Glutamatergic neuron (in vitro differentiated cells): ENCODE results near the gene AGAP3. TPM values are rescaled to one million over a fixed set of nuclear protein-coding genes. Genes with fewer than 3 reads are reported as not detected.

Experiments
- DNase-seq: peaks from one replicate; pipeline ENCODE4 v3.0.0; 2022
- H3K27ac Mint-ChIP-seq: one replicate; pipeline ENCODE4 v1.8.0; 2020; ENCODE audit warnings: mild to moderate bottlenecking, mixed read lengths, inconsistent platforms; ENCODE audit not compliant: unreplicated experiment
- H3K27me3 Mint-ChIP-seq: one replicate; pipeline ENCODE4 v1.8.0; 2020; ENCODE audit warnings: mild to moderate bottlenecking, moderate library complexity, mixed read lengths, inconsistent platforms; ENCODE audit not compliant: unreplicated experiment
- H3K36me3 Mint-ChIP-seq: one replicate; pipeline ENCODE4 v1.8.0; 2020; ENCODE audit warnings: mild to moderate bottlenecking, mixed read lengths, inconsistent platforms; ENCODE audit not compliant: unreplicated experiment
- H3K4me1 Mint-ChIP-seq: one replicate; pipeline ENCODE4 v1.8.0; 2020; ENCODE audit warnings: mild to moderate bottlenecking, low read depth, mixed read lengths, inconsistent platforms; ENCODE audit not compliant: unreplicated experiment
- H3K4me3 Mint-ChIP-seq: one replicate; pipeline ENCODE4 v1.8.0; 2020; ENCODE audit warnings: mild to moderate bottlenecking, mixed read lengths, inconsistent platforms; ENCODE audit not compliant: unreplicated experiment
- H3K9me3 Mint-ChIP-seq: one replicate; pipeline ENCODE4 v1.8.0; 2020; ENCODE audit warnings: mild to moderate bottlenecking, moderate library complexity, mixed read lengths, inconsistent platforms; ENCODE audit not compliant: unreplicated experiment
- CTCF ChIP-seq: fragments of 200-600 bp; sonication (generic); IDR thresholded peaks from one replicate; pipeline ENCODE4 v1.5.0; 2021; ENCODE audit not compliant: partially characterized antibody, unreplicated experiment
- total RNA-seq: library from RNA; stranded (reverse); fragmentation: NEBNext Ultra II Directional; extraction: Animal tissue kit (Norgen Biotek cat#: 25700); gene quantifications from one replicate; pipeline ENCODE4 v1.2.1, GENCODE V29; 2021; ENCODE audit not compliant: unreplicated experiment

AGAP3 gene
- total RNA-seq, 1 donor from 2014 or later = 406 TPM

GRCh38 chr7:151123822-151124464, 37.7 kb downstream of the AGAP3 start:
- Mint-ChIP-seq H3K27me3 (peaks cover 26% of the 10 kb centered on the region), H3K4me1 (peaks cover 35% of the 10 kb centered on the region), H3K4me3 (peak overlapping the region; percentile 83), H3K36me3 (no peaks in the 10 kb centered on the region), H3K27ac (peak overlapping the region; percentile 79), H3K9me3 (peaks cover 21% of the 10 kb centered on the region)
- DNase-seq = peak; percentile 89
- TF ChIP-seq CTCF = peak; percentile 92

GRCh38 chr7:151124481-151124880, 38.2 kb downstream of the AGAP3 start:
- no peak for TF ChIP-seq CTCF
- H3K4me3 Mint-ChIP-seq = peak overlapping the region; percentile 83
- H3K27ac Mint-ChIP-seq = peak overlapping the region; percentile 79

GRCh38 chr7:151124899-151125399, 38.7 kb downstream of the AGAP3 start:
- Mint-ChIP-seq H3K9me3 (peaks cover 19% of the 10 kb centered on the region), H3K27ac (peak overlapping the region; percentile 79), H3K36me3 (no peaks in the 10 kb centered on the region), H3K27me3 (peaks cover 26% of the 10 kb centered on the region), H3K4me1 (peaks cover 33% of the 10 kb centered on the region), H3K4me3 (peak overlapping the region; percentile 83)
- TF ChIP-seq CTCF = no peak
- no peak for DNase-seq

More at GRCh38 chr7:151124481-151124880, 38.2 kb downstream of the AGAP3 start:
- H3K27me3 Mint-ChIP-seq = peaks cover 26% of the 10 kb centered on the region
- H3K9me3 Mint-ChIP-seq = peaks cover 19% of the 10 kb centered on the region
- DNase-seq = no peak
- no peaks in the 10 kb centered on the region for H3K36me3 Mint-ChIP-seq
- peaks cover 33% of the 10 kb centered on the region for H3K4me1 Mint-ChIP-seq

GRCh38 chr7:151125470-151125845, 39.2 kb downstream of the AGAP3 start:
- peaks cover 21% of the 10 kb centered on the region for H3K9me3 Mint-ChIP-seq
- peak overlapping the region; percentile 79 for H3K27ac Mint-ChIP-seq
- peak overlapping the region; percentile 83 for H3K4me3 Mint-ChIP-seq
- peaks cover 33% of the 10 kb centered on the region for H3K4me1 Mint-ChIP-seq
- DNase-seq = peak; percentile 84
- TF ChIP-seq CTCF = no peak
- no peaks in the 10 kb centered on the region for H3K36me3 Mint-ChIP-seq
- H3K27me3 Mint-ChIP-seq = peaks cover 29% of the 10 kb centered on the region

- no peaks in the 10 kb centered on the region for H3K36me3 Mint-ChIP-seq
- peaks cover 21% of the 10 kb centered on the region for H3K9me3 Mint-ChIP-seq
- peak overlapping the region; percentile 79 for H3K27ac Mint-ChIP-seq
- peaks cover 30% of the 10 kb centered on the region for H3K27me3 Mint-ChIP-seq
- DNase-seq = peak; percentile 77
- peak overlapping the region; percentile 83 for H3K4me3 Mint-ChIP-seq
- peaks cover 33% of the 10 kb centered on the region for H3K4me1 Mint-ChIP-seq
- no peak for TF ChIP-seq CTCF
Observed at GRCh38 chr7:151125846-151126481, 39.7 kb downstream of the AGAP3 start.
